BE2C (cell line): ENCODE data around the gene AQP4.
A peak's percentile ranks its signal among the peaks of the same experiment; 100 is the strongest.

Experiments
- DNase-seq: peaks from one replicate; pipeline ENCODE4 v3.0.0-alpha.2; 2020
- H3K27me3 ChIP-seq: fragments of 250-450 bp; sonication (Bioruptor Pico); 2 replicates; pipeline ENCODE4 v1.5.1; 2020; ENCODE audit warnings: mild to moderate bottlenecking
- H3K36me3 ChIP-seq: fragments of 250-450 bp; sonication (Bioruptor Pico); 2 replicates; pipeline ENCODE4 v1.5.1; 2020; ENCODE audit warnings: mild to moderate bottlenecking
- H3K4me1 ChIP-seq: fragments of 250-450 bp; sonication (Bioruptor Pico); 2 replicates; pipeline ENCODE4 v1.5.1; 2020
- H3K4me3 ChIP-seq: 2 replicates; pipeline ENCODE4 v1.5.1; 2011; ENCODE audit warnings: low read depth, low read length
- H3K9me3 ChIP-seq: fragments of 250-450 bp; sonication (Bioruptor Pico); 2 replicates; pipeline ENCODE4 v1.5.1; 2020
- TF ChIP-seq, protein P1 (sequence below): IDR thresholded peaks from 2 replicates; pipeline ENCODE4 v1.5.1; 2012; ENCODE audit warnings: mild to moderate bottlenecking, low read depth, low read length

The AQP4 gene

GRCh38 chr18:26868968-26869586 lies 3.6 kb upstream of the AQP4 start:
- DNase-seq, result no peak
- H3K27me3 ChIP-seq, result no peaks in the 10 kb centered on the region
- TF ChIP-seq, protein P1, sequence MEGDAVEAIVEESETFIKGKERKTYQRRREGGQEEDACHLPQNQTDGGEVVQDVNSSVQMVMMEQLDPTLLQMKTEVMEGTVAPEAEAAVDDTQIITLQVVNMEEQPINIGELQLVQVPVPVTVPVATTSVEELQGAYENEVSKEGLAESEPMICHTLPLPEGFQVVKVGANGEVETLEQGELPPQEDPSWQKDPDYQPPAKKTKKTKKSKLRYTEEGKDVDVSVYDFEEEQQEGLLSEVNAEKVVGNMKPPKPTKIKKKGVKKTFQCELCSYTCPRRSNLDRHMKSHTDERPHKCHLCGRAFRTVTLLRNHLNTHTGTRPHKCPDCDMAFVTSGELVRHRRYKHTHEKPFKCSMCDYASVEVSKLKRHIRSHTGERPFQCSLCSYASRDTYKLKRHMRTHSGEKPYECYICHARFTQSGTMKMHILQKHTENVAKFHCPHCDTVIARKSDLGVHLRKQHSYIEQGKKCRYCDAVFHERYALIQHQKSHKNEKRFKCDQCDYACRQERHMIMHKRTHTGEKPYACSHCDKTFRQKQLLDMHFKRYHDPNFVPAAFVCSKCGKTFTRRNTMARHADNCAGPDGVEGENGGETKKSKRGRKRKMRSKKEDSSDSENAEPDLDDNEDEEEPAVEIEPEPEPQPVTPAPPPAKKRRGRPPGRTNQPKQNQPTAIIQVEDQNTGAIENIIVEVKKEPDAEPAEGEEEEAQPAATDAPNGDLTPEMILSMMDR, result no peak

GRCh38 chr18:26867471-26867870 lies 2.0 kb upstream of the AQP4 start:
- H3K9me3 ChIP-seq, result no peaks in the 10 kb centered on the region
- H3K27me3 ChIP-seq, result peaks cover 9% of the 10 kb centered on the region; the same call in 1 of the 2 replicates
- no peak overlapping the region for H3K4me3 ChIP-seq
- no peak for DNase-seq
- H3K4me1 ChIP-seq, result no peaks in the 10 kb centered on the region
- H3K36me3 ChIP-seq, result no peaks in the 10 kb centered on the region
- TF ChIP-seq, protein P1, result no peak

More at GRCh38 chr18:26868968-26869586, 3.6 kb upstream of the AQP4 start:
- no peaks in the 10 kb centered on the region for H3K36me3 ChIP-seq
- H3K4me3 ChIP-seq, result no peak overlapping the region
- H3K4me1 ChIP-seq, result no peaks in the 10 kb centered on the region
- H3K9me3 ChIP-seq, result no peaks in the 10 kb centered on the region

- no peaks in the 10 kb centered on the region for H3K4me1 ChIP-seq
Measured at GRCh38 chr18:26864658-26865057, 849 bp downstream of the AQP4 start.

GRCh38 chr18:26863921-26864497 lies 1.5 kb downstream of the AQP4 start:
- no peaks in the 10 kb centered on the region for H3K9me3 ChIP-seq
- no peaks in the 10 kb centered on the region for H3K4me1 ChIP-seq
- peaks cover 9% of the 10 kb centered on the region; the same call in 1 of the 2 replicates for H3K27me3 ChIP-seq
- DNase-seq, result no peak
- no peak overlapping the region for H3K4me3 ChIP-seq
- TF ChIP-seq, protein P1, result no peak
- no peaks in the 10 kb centered on the region for H3K36me3 ChIP-seq

More at GRCh38 chr18:26864658-26865057, 849 bp downstream of the AQP4 start:
- Histone ChIP-seq H3K4me3 (no peak overlapping the region), H3K36me3 (no peaks in the 10 kb centered on the region), H3K27me3 (peaks cover 9% of the 10 kb centered on the region; the same call in 1 of the 2 replicates), H3K9me3 (no peaks in the 10 kb centered on the region)
- DNase-seq, result no peak
- TF ChIP-seq, protein P1, result no peak

- peak; percentile 40 for DNase-seq
Measured at GRCh38 chr18:26863122-26863879, 2.2 kb downstream of the AQP4 start.

More at GRCh38 chr18:26863122-26863879, 2.2 kb downstream of the AQP4 start:
- Histone ChIP-seq H3K4me3 (peak overlapping the region; percentile 38), H3K27me3 (peaks cover 9% of the 10 kb centered on the region; the same call in 1 of the 2 replicates), H3K9me3 (no peaks in the 10 kb centered on the region), H3K36me3 (no peaks in the 10 kb centered on the region), H3K4me1 (no peaks in the 10 kb centered on the region)
- TF ChIP-seq, protein P1, result no peak
